GM23338 (cell line): ENCODE measurements around the gene SPOCK2.

Experiments
- JUNB ChIP-seq: IDR thresholded peaks from one replicate; pipeline ENCODE4 v1.6.1; 2016; ENCODE audit warnings: antibody characterized with exemption; ENCODE audit not compliant: unreplicated experiment
- POLR2AphosphoS5 ChIP-seq: IDR thresholded peaks from 2 replicates; pipeline ENCODE4 v1.6.1; 2016; ENCODE audit warnings: antibody characterized with exemption, low read depth
- ZNF331 ChIP-seq: fragments of 250-450 bp; sonication (Bioruptor Pico); IDR thresholded peaks from 2 replicates; pipeline ENCODE4 v1.5.0; 2020; ENCODE audit warnings: low read depth, mild to moderate bottlenecking, moderate library complexity
- TF ChIP-seq, protein P1 (sequence below), 2 experiments: fragments of 200-600 bp in 1 of 2; sonication (generic) in 1 of 2; conservative IDR thresholded peaks; 2 replicates each; pipeline versions ENCODE4 v1.5.1 to v1.6.1; 2016 to 2017; ENCODE audit warnings: antibody characterized with exemption in 2 of 2, low read depth in 2 of 2, mild to moderate bottlenecking in 2 of 2, moderate library complexity in 1 of 2
- TF ChIP-seq, protein P2 (sequence below): IDR thresholded peaks from one replicate; pipeline ENCODE4 v1.6.1; 2018; ENCODE audit warnings: antibody characterized with exemption; ENCODE audit not compliant: unreplicated experiment

DNA sequence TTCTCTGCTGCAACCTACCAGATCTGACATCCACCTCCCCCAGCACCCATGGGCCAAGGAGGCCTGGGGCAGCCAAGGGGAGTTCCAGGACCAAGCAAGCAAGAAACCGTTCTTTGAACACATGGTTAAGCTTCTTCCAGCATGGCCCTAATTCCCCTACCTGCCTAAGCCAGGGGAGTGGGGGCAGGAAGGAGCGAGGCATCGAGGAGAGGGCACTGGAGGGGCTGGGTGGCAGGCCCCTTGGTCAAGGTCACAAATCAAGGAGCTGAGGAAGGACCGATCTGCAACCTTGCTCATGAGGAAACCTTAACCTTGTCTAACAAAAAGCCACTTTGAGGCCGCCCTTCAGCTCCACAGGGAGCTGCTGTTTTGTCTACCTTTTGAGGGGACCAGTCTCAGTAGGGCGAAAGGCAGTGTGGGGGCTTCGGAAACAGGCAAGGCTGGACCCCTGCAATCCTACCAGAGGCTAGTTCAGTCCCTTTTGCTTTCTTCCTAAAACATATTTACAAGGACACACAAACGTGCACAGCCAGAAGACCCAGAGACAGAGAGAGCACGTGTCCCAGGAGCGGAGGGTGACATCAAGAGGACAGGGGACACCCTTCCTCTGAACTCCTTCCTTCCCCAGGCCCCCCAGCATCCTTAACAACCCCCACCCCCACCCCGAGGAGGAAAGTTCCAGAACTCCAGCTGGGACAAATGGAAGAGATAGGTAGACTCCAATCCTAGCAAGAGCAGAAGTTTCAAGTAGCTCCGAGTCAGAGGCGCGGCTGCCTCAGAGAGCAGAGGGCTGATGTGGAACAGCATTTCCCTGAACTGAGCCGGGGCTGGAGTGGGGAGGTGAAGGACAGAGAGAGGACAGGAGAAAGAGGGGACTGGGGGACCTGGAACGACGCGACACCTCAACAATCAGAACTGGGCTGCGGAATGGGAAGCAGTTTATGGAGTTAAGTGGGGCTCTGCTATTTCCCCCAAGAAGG, 28.2 kb downstream of the SPOCK2 start:
- TF ChIP-seq, protein P1, sequence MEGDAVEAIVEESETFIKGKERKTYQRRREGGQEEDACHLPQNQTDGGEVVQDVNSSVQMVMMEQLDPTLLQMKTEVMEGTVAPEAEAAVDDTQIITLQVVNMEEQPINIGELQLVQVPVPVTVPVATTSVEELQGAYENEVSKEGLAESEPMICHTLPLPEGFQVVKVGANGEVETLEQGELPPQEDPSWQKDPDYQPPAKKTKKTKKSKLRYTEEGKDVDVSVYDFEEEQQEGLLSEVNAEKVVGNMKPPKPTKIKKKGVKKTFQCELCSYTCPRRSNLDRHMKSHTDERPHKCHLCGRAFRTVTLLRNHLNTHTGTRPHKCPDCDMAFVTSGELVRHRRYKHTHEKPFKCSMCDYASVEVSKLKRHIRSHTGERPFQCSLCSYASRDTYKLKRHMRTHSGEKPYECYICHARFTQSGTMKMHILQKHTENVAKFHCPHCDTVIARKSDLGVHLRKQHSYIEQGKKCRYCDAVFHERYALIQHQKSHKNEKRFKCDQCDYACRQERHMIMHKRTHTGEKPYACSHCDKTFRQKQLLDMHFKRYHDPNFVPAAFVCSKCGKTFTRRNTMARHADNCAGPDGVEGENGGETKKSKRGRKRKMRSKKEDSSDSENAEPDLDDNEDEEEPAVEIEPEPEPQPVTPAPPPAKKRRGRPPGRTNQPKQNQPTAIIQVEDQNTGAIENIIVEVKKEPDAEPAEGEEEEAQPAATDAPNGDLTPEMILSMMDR (conservative IDR thresholded peaks at IDR 0.05; ENCODE audit: low read depth in 2 of 2): no peak
- TF ChIP-seq POLR2AphosphoS5 (no peak), ZNF331 (CRISPR knock-in tag) (no peak), JUNB (no peak)
- TF ChIP-seq, protein P2, sequence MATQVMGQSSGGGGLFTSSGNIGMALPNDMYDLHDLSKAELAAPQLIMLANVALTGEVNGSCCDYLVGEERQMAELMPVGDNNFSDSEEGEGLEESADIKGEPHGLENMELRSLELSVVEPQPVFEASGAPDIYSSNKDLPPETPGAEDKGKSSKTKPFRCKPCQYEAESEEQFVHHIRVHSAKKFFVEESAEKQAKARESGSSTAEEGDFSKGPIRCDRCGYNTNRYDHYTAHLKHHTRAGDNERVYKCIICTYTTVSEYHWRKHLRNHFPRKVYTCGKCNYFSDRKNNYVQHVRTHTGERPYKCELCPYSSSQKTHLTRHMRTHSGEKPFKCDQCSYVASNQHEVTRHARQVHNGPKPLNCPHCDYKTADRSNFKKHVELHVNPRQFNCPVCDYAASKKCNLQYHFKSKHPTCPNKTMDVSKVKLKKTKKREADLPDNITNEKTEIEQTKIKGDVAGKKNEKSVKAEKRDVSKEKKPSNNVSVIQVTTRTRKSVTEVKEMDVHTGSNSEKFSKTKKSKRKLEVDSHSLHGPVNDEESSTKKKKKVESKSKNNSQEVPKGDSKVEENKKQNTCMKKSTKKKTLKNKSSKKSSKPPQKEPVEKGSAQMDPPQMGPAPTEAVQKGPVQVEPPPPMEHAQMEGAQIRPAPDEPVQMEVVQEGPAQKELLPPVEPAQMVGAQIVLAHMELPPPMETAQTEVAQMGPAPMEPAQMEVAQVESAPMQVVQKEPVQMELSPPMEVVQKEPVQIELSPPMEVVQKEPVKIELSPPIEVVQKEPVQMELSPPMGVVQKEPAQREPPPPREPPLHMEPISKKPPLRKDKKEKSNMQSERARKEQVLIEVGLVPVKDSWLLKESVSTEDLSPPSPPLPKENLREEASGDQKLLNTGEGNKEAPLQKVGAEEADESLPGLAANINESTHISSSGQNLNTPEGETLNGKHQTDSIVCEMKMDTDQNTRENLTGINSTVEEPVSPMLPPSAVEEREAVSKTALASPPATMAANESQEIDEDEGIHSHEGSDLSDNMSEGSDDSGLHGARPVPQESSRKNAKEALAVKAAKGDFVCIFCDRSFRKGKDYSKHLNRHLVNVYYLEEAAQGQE: no peak
